H1 (cell line): ENCODE measurements around the gene MTIF2.

Experiments used
- CEBPB ChIP-seq: IDR thresholded peaks from 2 replicates; pipeline ENCODE4 v1.6.1; 2012; ENCODE audit warnings: low read depth, low read length
- EZH2 ChIP-seq: fragments of 200-600 bp; sonication (generic); IDR thresholded peaks from 2 replicates; pipeline ENCODE4 v1.7.1; 2012; ENCODE audit warnings: low read depth, mild to moderate bottlenecking, moderate library complexity, low read length, inconsistent platforms; ENCODE audit not compliant: severe bottlenecking
- YY1 ChIP-seq: IDR thresholded peaks from 2 replicates; pipeline ENCODE4 v1.6.1; 2011; ENCODE audit warnings: low read depth, mild to moderate bottlenecking, low read length
- TF ChIP-seq, protein P1 (sequence below), 3 experiments: IDR thresholded peaks; 1 replicate in 2 of 3; 2 replicates in 1 of 3; pipeline versions ENCODE4 v1.5.1 to v1.6.1; 2011; ENCODE audit warnings: low read length in 3 of 3, mild to moderate bottlenecking in 3 of 3, inconsistent platforms in 2 of 3, low read depth in 1 of 3, moderate library complexity in 1 of 3; ENCODE audit not compliant: insufficient read depth in 1 of 3; ENCODE audit errors: control extremely low read depth in 1 of 3

GRCh38 chr2:55200416-55200815 is 68.6 kb downstream of the MTIF2 start:
- TF ChIP-seq EZH2: no peak
- TF ChIP-seq, protein P1, sequence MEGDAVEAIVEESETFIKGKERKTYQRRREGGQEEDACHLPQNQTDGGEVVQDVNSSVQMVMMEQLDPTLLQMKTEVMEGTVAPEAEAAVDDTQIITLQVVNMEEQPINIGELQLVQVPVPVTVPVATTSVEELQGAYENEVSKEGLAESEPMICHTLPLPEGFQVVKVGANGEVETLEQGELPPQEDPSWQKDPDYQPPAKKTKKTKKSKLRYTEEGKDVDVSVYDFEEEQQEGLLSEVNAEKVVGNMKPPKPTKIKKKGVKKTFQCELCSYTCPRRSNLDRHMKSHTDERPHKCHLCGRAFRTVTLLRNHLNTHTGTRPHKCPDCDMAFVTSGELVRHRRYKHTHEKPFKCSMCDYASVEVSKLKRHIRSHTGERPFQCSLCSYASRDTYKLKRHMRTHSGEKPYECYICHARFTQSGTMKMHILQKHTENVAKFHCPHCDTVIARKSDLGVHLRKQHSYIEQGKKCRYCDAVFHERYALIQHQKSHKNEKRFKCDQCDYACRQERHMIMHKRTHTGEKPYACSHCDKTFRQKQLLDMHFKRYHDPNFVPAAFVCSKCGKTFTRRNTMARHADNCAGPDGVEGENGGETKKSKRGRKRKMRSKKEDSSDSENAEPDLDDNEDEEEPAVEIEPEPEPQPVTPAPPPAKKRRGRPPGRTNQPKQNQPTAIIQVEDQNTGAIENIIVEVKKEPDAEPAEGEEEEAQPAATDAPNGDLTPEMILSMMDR (IDR thresholded peaks at IDR 0.05; ENCODE audit: control extremely low read depth in 1 of 3, insufficient read depth in 1 of 3, low read depth in 1 of 3, low read length in 3 of 3): no peak
- no peak for TF ChIP-seq YY1
- no peak for TF ChIP-seq CEBPB
